ENCODE measurements around the gene CDIPT.

CDIPT gene

GRCh38 chr16:29810699-29811169, 52.3 kb downstream of the CDIPT start:
- H3K9ac ChIP-seq (ENCODE audit: low read depth, low read length), result peak overlapping the region; percentile 2; the same call in 1 of the 2 replicates
- peaks cover 15% of the 10 kb centered on the region for H3K4me1 ChIP-seq (ENCODE audit: insufficient read depth, low read length)
- H3K36me3 ChIP-seq (ENCODE audit: insufficient read depth, low read length), result no peaks in the 10 kb centered on the region
- H3K9me3 ChIP-seq (ENCODE audit: control insufficient read depth, insufficient read depth, low read length), result no peaks in the 10 kb centered on the region

GRCh38 chr16:29809850-29810698, 53.0 kb downstream of the CDIPT start:
- Histone ChIP-seq H3K9ac (ENCODE audit: low read depth, low read length) (peak overlapping the region; percentile 7; the same call in 1 of the 2 replicates), H3K4me1 (ENCODE audit: insufficient read depth, low read length) (peaks cover 15% of the 10 kb centered on the region), H3K36me3 (ENCODE audit: insufficient read depth, low read length) (no peaks in the 10 kb centered on the region), H3K9me3 (ENCODE audit: control insufficient read depth, insufficient read depth, low read length) (no peaks in the 10 kb centered on the region)

GRCh38 chr16:29809031-29809747, 53.8 kb downstream of the CDIPT start:
- H3K9ac ChIP-seq (ENCODE audit: low read depth, low read length), result peak overlapping the region; percentile 5; the same call in 1 of the 2 replicates
- H3K36me3 ChIP-seq (ENCODE audit: insufficient read depth, low read length), result no peaks in the 10 kb centered on the region

More at GRCh38 chr16:29809031-29809747, 53.8 kb downstream of the CDIPT start:
- Histone ChIP-seq H3K9me3 (ENCODE audit: control insufficient read depth, insufficient read depth, low read length) (no peaks in the 10 kb centered on the region), H3K4me1 (ENCODE audit: insufficient read depth, low read length) (peaks cover 15% of the 10 kb centered on the region)

Data from ES-I3 (cell line).